Endometrial microvascular endothelial cells (primary cell): ENCODE data around the gene MEOX1. TPM values are rescaled to one million over a fixed set of nuclear protein-coding genes. Genes with fewer than 3 reads are reported as not detected.
"Not testable (repeated sequence)": the region's sequence is repeated elsewhere in the genome, so short reads cannot be mapped to it uniquely, and the experiment has no call there.

Experiments used
- in situ Hi-C: cut with HindIII; loops from 2 replicates; pipeline ENCODE4 v1.10.0; 2017; ENCODE audit warnings: low sequenced_read_pairs, low pct_unique_long_range_greater_than_20kb; ENCODE audit errors: inconsistent ontology term
- total RNA-seq: library from RNA; depleted of rRNA; stranded (reverse); fragments of >200 nt; gene quantifications from one replicate; pipeline ENCODE4 v1.2.3, GENCODE V29; 2015; ENCODE audit errors: inconsistent ontology term

MEOX1 gene
- total RNA-seq, 1 donor from 2014 or later = not detected

- in situ Hi-C loops = no loop called here
Observed at GRCh38 chr17:43603321-43603720, 58.4 kb downstream of the MEOX1 start.

DNA sequence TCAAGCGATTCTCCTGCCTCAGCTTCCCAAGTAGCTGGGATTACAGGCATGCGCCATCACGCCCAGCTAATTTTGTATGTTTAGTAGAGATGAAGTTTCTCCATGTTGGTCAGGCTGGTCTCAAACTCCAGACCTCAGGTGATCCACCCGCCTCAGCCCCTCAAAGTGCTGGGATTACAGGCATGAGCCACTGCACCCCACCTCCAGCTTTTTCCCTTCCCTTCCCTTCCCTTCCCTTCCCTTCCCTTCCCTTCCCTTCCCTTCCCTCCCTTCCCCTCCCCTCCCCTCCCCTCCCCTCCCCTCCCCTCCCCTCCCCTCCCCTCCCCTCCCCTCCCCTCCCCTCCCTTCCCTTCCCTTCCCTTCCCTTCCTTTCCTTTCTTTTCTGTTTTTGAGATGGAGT is 59.2 kb downstream of the MEOX1 start:
- in situ Hi-C loops = not testable (repeated sequence)

- in situ Hi-C loops = no loop called here
Observed at GRCh38 chr17:43601280-43602039, 60.3 kb downstream of the MEOX1 start.

- in situ Hi-C loops = no loop called here
Observed at GRCh38 chr17:43599835-43600234, 61.9 kb downstream of the MEOX1 start.

- in situ Hi-C loops = no loop called here
Observed at GRCh38 chr17:43599046-43599395, 62.7 kb downstream of the MEOX1 start.

DNA sequence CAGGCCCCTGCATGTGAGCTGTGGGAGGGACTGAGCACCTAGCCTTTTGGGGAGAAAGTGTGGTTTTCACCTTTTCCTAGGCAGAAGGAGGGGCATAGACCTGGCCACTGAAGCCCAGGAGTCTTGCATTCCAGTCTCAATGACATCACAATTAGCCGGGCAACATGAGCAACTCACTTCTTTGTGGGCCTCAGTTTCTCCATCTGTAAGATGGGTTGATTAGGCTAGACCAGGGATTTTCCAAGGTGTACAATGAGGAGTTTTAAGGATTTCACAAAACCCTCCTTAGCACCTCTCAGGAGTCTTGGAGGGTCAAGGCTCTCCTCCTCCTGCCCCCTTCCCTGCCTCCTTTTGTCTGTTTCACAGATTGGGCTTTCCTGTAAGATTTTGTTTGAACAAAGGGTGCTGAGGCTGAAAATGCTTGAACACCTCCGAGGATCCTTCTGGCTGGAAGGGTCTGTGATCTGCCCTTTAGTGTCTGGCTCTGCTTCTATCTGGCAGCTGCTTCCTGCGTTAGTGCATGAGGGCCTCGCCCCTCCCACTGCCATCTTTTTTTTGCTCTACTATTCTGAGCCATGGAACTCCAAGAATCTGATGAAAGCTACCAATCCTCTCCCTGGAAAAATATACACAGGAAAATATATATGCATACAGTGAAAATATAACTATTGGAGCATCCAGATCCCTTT is 63.2 kb downstream of the MEOX1 start:
- in situ Hi-C loops = no loop called here

GRCh38 chr17:43597624-43598356 is 63.9 kb downstream of the MEOX1 start:
- in situ Hi-C loops = no loop called here

GRCh38 chr17:43595466-43595865 is 66.3 kb downstream of the MEOX1 start:
- in situ Hi-C loops = no loop called here

DNA sequence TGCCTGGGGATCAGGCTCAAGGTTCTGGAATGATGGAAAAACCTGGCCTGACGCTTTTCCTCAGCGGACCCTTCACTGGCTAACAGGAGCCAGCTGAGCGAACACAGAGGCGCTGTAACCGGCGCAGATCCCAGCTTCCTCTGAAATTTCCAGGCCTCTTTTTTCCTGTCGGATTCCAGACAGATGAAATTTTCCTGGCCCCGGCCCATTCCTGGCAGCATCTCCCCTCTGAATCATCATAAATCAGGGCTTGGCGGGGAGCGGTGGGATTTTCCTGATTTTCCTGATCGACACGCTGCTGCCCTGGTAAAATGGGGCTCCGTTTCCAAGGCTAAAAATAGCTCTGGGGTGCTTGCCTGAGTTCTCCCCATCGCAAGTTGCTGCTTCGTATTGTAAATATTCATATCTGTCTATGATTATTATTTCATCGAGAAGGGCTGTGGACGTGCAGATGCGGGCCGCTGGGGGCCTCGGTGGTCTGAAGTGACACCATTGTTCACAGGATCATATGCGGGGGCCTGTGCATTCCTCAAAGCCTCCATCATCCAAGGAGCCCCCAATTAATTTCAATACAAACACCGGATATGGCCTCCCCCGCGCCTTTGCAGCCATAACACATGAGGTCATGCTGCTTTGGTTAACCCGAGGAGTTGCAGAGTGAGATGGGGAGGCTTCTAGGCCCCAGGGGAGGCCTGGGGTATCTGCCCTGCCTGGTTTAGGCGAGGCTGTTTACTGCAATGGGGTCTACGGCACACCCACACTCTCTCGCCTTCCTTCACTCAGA is 69.8 kb downstream of the MEOX1 start:
- in situ Hi-C loops = no loop called here

- in situ Hi-C loops = no loop called here
Observed at GRCh38 chr17:43591001-43591400, 70.7 kb downstream of the MEOX1 start.

Other genes with a start within 250 kb of the MEOX1 start
- 35.4 TPM for gene DHX8, start 177.9 kb downstream of the MEOX1 start, total RNA-seq
- 15.1 TPM for gene ETV4, start 115.6 kb downstream of the MEOX1 start, total RNA-seq
- not detected for gene SOST, start 96.9 kb upstream of the MEOX1 start, total RNA-seq
- 47.6 TPM for gene DUSP3, start 117.1 kb upstream of the MEOX1 start, total RNA-seq
- gene CFAP97D1, start 118.5 kb upstream of the MEOX1 start, total RNA-seq = not detected
- gene MPP3, start 171.2 kb upstream of the MEOX1 start, total RNA-seq = 4.5 TPM
- not detected for gene CD300LG, start 185.3 kb upstream of the MEOX1 start, total RNA-seq
- 0.56 TPM for gene MPP2, start 245.6 kb upstream of the MEOX1 start, total RNA-seq